Esophagus muscularis mucosa (tissue), 4 donors: ENCODE data around the gene ZNF789. TPM values are rescaled to one million over a fixed set of nuclear protein-coding genes. Genes with fewer than 3 reads are reported as not detected.
A peak's percentile ranks its signal among the peaks of the same experiment; 100 is the strongest.
"Not testable (repeated sequence)": the region's sequence is repeated elsewhere in the genome, so short reads cannot be mapped to it uniquely, and the experiment has no call there.

ENCODE experiments used
- DNase-seq: peaks from one replicate; pipeline ENCODE4 v3.0.0-alpha.2; 2017; ENCODE audit errors: extremely low spot score
- H3K27ac ChIP-seq, 4 donors: fragments of 200-600 bp; sonication (generic); replicated peaks in 1 of 4; 1 replicate in 3 of 4; 2 replicates in 1 of 4; pipeline ENCODE4 v1.5.1; 2016 to 2019; ENCODE audit warnings: mild to moderate bottlenecking in 1 of 4
- H3K27me3 ChIP-seq, 4 donors: fragments of 200-600 bp; sonication (generic); one replicate each; pipeline versions ENCODE4 v1.5.1 to v1.6.0; 2016 to 2019
- H3K36me3 ChIP-seq, 4 donors: fragments of 200-600 bp; sonication (generic); one replicate each; pipeline ENCODE4 v1.5.1; 2016 to 2019
- H3K4me1 ChIP-seq, 4 donors: fragments of 200-600 bp; sonication (generic); one replicate each; pipeline ENCODE4 v1.5.1; 2016 to 2019
- H3K4me3 ChIP-seq, 4 donors: fragments of 200-600 bp; sonication (generic); 1 replicate in 2 of 4; 2 replicates in 2 of 4; pipeline ENCODE4 v1.5.1; 2016 to 2019; ENCODE audit warnings: mild to moderate bottlenecking in 4 of 4, moderate library complexity in 1 of 4
- H3K9me3 ChIP-seq, 4 donors: fragments of 200-600 bp; sonication (generic); 1 replicate in 3 of 4; 2 replicates in 1 of 4; pipeline ENCODE4 v1.5.1; 2016 to 2019
- EP300 ChIP-seq: sonication (generic); formaldehyde crosslinking; IDR thresholded peaks from one replicate; pipeline ENCODE4 v1.6.1; 2017; ENCODE audit warnings: antibody characterized with exemption
- POLR2A ChIP-seq: fragments of 450-650 bp; IDR thresholded peaks from one replicate; pipeline ENCODE4 v1.6.1; 2017; ENCODE audit warnings: antibody characterized with exemption, moderate library complexity, mild to moderate bottlenecking, low read depth
- POLR2AphosphoS5 ChIP-seq, 2 donors: sonication (generic); formaldehyde crosslinking; IDR thresholded peaks; one replicate each; pipeline ENCODE4 v1.6.1; 2017; ENCODE audit warnings: antibody characterized with exemption in 2 of 2
- WGBS: methylation state at CpG from one replicate; pipeline ENCODE4 v1.1.5; 2018; 5-methylcytosine and 5-hydroxymethylcytosine counted together
- intact Hi-C: fragments of 100-400 bp; cut with DNase I; formaldehyde crosslinking; loops from one replicate; pipeline ENCODE4 v1.15.1; 2023
- total RNA-seq, 4 donors: library from RNA; depleted of rRNA; stranded (reverse); fragments of >200 nt; gene quantifications; one replicate each; pipeline versions ENCODE4 v1.1.0 to v1.2.1, GENCODE V29; 2016
- TF ChIP-seq, protein P1 (sequence below), 3 experiments: fragments of 200-600 bp in 2 of 3; fragments of 450-650 bp in 1 of 3; sonication (generic) in 2 of 3; IDR thresholded peaks; one replicate each; pipeline ENCODE4 v1.5.1; 2017 to 2019; ENCODE audit warnings: antibody characterized with exemption in 3 of 3, mild to moderate bottlenecking in 2 of 3, moderate library complexity in 1 of 3

Gene ZNF789
- total RNA-seq, 4 donors from 2014 or later, result 2.5 to 6.2 (median 3.0) TPM

DNA sequence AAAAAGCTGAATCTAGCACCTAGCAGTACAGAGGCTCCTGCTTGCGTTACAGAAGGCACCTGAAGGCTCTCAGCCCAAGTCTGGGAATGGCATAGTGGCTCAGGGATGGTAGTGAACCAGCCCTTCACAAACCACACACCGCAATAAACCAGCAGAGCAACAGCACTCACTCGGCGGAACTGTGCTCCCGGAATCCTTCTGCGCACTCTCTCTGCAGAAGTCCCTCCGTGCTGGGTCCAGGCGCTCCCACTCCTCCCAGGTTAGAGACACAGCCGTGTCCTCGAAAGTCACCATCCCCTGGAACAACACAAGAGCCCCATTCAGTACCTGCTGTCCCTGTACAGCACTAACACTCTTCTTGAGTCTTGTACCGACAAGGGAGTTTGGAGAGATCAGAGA, 25.9 kb downstream of the ZNF789 start:
- no peak for DNase-seq
- peaks cover 26 to 44% (median 33%) of the 10 kb centered on the region in 4 donors for H3K4me1 ChIP-seq
- H3K27ac ChIP-seq, result no peak overlapping the region
- H3K27me3 ChIP-seq, result no peaks in the 10 kb centered on the region
- intact Hi-C loops, result loop anchor here (2.0 kb wide), 1 partner anchor 26 kb away; the partner anchor contains the start of gene ZNF789
- H3K36me3 ChIP-seq, result peaks cover 28 to 50% (median 46%) of the 10 kb centered on the region in 4 donors
- 73% methylated on average over 11 of the region's 11 CpGs for WGBS
- H3K9me3 ChIP-seq, result peaks cover 5 to 20% (median 15%) of the 10 kb centered on the region in 4 donors
- peak overlapping the region; percentile 68 to 95 (median 80) for H3K4me3 ChIP-seq
- TF ChIP-seq POLR2AphosphoS5 (IDR thresholded peaks at IDR 0.05), result no peak
- no peak for TF ChIP-seq POLR2A
- TF ChIP-seq, protein P1, sequence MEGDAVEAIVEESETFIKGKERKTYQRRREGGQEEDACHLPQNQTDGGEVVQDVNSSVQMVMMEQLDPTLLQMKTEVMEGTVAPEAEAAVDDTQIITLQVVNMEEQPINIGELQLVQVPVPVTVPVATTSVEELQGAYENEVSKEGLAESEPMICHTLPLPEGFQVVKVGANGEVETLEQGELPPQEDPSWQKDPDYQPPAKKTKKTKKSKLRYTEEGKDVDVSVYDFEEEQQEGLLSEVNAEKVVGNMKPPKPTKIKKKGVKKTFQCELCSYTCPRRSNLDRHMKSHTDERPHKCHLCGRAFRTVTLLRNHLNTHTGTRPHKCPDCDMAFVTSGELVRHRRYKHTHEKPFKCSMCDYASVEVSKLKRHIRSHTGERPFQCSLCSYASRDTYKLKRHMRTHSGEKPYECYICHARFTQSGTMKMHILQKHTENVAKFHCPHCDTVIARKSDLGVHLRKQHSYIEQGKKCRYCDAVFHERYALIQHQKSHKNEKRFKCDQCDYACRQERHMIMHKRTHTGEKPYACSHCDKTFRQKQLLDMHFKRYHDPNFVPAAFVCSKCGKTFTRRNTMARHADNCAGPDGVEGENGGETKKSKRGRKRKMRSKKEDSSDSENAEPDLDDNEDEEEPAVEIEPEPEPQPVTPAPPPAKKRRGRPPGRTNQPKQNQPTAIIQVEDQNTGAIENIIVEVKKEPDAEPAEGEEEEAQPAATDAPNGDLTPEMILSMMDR (IDR thresholded peaks at IDR 0.05), result no peak

DNA sequence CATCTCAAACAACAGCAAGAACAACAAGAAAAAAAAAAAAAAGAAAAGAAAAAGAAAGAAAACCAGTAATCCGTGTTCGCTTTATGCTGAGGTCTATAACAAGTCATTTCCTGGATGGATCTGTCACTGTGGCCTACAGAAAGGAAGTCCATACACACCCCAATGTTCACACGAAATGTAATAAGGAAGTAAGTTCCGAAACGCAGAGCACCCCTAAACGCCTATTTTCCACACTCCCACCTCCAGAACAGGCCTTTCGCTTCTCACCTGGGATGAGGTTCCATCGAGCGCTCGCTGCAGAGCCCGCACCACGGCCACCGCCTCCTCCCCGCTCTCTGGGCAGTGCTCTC, 26.7 kb downstream of the ZNF789 start:
- DNase-seq, result no peak
- TF ChIP-seq POLR2A (no peak), POLR2AphosphoS5 (IDR thresholded peaks at IDR 0.05) (no peak), EP300 (no peak)
- TF ChIP-seq, protein P1 (IDR thresholded peaks at IDR 0.05), result no peak
- intact Hi-C loops, result loop anchor here (2.0 kb wide), 1 partner anchor 27 kb away; the partner anchor contains the start of gene ZNF789
- under 1% methylated on average over 14 of the region's 14 CpGs for WGBS
- Histone ChIP-seq H3K36me3 (peaks cover 20 to 42% (median 38%) of the 10 kb centered on the region in 4 donors), H3K4me1 (peaks cover 30 to 52% (median 39%) of the 10 kb centered on the region in 4 donors), H3K9me3 (peaks cover 0 to 12% (median 7%) of the 10 kb centered on the region in 4 donors), H3K27me3 (no peaks in the 10 kb centered on the region), H3K4me3 (peak overlapping the region; percentile 68 to 95 (median 80)), H3K27ac (peak overlapping the region; percentile 91 to 96 (median 94))

DNA sequence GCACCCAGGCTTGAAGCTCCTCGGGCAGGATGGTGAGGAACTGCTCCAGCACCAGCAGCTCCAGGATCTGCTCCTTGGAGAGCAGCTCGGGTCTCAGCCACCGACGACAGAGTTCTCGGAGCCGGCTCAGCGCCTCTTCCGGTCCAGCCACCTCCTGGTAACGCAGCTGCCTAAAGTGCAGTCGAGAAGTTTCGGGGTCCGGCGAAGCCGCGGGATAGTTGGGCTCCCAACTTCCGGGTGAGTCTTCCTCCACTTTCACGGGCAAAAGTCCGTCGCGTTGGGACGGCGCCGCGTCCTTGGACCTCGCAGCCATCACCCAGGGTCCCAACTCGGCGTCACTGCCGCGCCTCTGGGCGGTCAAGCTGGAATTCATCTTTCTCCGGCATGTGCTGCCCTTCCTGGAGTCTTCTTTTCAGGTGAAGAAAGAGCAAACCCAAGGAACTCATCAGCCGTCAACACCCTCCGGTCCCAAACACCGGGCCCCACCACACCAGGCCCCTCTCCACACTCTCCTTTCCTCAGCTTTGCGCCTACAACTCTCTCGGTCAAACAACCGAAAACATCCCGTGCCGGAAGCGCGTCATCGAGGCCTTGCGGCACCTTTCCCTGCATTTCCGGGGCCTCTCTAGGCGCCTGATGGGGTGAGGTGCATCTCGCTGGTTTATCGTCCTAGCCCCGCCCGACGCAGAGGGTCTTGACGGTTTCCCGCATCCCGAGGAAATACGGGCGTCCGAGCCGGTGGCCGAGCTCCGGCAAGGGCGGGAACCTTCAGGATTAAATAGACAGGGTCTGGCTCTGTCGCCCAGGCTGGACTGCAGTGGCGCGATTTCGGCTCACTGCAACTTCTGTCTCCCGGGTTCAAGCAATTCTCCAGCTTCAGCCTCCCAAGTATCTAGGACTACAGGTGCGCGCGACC, 27.3 kb downstream of the ZNF789 start, which contains the start of gene ZNF394:
Gene ZNF394, minus strand, starts transcription at position 561 of the 916 bp plus-strand sequence. Its CDS starts 188 bp downstream, at position 373.
- TF ChIP-seq POLR2AphosphoS5 (IDR thresholded peaks at IDR 0.05) (peak; percentile 95 to 98), POLR2A (peak; percentile 28)
- TF ChIP-seq, protein P1 (IDR thresholded peaks at IDR 0.05), result no peak
- WGBS, result 1% methylated on average over 53 of the region's 68 CpGs
- peak; percentile 97 for DNase-seq
- H3K27ac ChIP-seq, result peak within 1 kb of the TSS; percentile 91 to 96 (median 94)
- H3K4me1 ChIP-seq, result peaks cover 30 to 52% (median 39%) of the 10 kb centered on the region in 4 donors
- H3K4me3 ChIP-seq, result peak within 1 kb of the TSS; percentile 68 to 95 (median 80)
- peaks cover 0 to 5% (median under 1%) of the 10 kb centered on the region in 4 donors for H3K9me3 ChIP-seq
- no peaks in the 10 kb centered on the region for H3K27me3 ChIP-seq
- H3K36me3 ChIP-seq, result peaks cover 14 to 35% (median 31%) of the 10 kb centered on the region in 4 donors
- intact Hi-C loops, result loop anchor here (2.0 to 5.0 kb wide), 2 partner anchors 27 to 52 kb away; partner anchors contain the start of genes FAM200A and ZNF789

DNA sequence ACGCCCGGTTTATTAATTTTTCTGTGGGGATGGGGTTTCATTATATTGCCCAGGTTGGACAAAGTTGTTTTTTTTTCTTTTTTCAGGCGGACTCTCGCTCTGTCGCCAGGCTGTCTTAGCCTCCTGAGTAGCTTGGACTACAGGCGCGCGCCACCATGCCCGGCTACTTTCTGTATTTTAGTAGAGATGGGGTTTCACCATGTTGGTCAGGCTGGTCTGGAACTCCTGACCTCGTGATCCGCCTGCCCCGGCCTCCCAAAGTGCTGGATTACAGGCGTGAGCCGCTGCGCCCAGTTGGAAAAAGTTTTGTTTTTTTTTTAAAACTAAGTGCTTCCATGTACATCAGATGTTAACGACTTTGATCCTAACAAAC, 27.9 kb downstream of the ZNF789 start:
- peak overlapping the region; percentile 91 to 96 (median 94) for H3K27ac ChIP-seq
- no peaks in the 10 kb centered on the region for H3K27me3 ChIP-seq
- peaks cover 33 to 55% (median 43%) of the 10 kb centered on the region in 4 donors for H3K4me1 ChIP-seq
- H3K4me3 ChIP-seq, result peak overlapping the region; percentile 68 to 95 (median 80)
- peaks cover 9 to 29% (median 25%) of the 10 kb centered on the region in 4 donors for H3K36me3 ChIP-seq
- WGBS, result 51% methylated on average over 16 of the region's 16 CpGs
- no peak for TF ChIP-seq POLR2A
- TF ChIP-seq, protein P1 (IDR thresholded peaks at IDR 0.05), result no peak
- TF ChIP-seq POLR2AphosphoS5 (IDR thresholded peaks at IDR 0.05), result no peak
- TF ChIP-seq EP300, result no peak
- no peaks in the 10 kb centered on the region for H3K9me3 ChIP-seq
- DNase-seq, result no peak
- intact Hi-C loops, result loop anchor here (5.0 kb wide), 1 partner anchor 52 kb away; the partner anchor contains the start of gene FAM200A

DNA sequence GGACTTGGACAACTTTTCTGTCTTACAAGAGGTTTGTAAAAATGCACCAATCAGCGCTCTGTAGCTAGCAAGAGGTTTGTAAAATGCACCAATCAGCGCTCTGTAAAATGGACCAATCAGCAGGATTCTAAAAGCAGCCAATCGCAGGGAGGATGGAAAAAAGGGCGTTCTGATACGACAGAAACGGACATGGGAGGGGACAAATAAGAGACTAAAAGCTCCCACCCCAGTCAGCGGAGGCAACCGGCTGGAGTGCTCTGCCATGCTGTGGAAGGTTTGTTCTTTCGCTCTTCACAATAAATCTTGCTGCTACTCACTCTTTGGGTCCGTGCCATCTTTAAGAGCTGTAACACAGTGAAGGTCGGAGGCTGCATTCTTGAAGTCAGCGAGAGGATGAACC, 28.5 kb downstream of the ZNF789 start:
- Histone ChIP-seq H3K36me3 (peaks cover 3 to 23% (median 19%) of the 10 kb centered on the region in 4 donors), H3K27ac (peak overlapping the region in 3 of 4 donors; percentile 91 to 96 (median 94)), H3K4me3 (peak overlapping the region in 2 of 4 donors; percentile 68 to 91), H3K4me1 (peaks cover 39 to 58% (median 49%) of the 10 kb centered on the region in 4 donors)
- 94% methylated on average over 12 of the region's 12 CpGs for WGBS
- not testable (repeated sequence) for H3K9me3 ChIP-seq, H3K27me3 ChIP-seq, DNase-seq
- intact Hi-C loops, result loop anchor here (5.0 kb wide), 1 partner anchor 51 kb away; the partner anchor contains the start of gene FAM200A
